Suprapubic skin (tissue), 4 donors: ENCODE data around the gene CYTH1.

ENCODE experiments used
- EP300 ChIP-seq: sonication (generic); formaldehyde crosslinking; IDR thresholded peaks from one replicate; pipeline ENCODE4 v1.6.1; 2017; ENCODE audit warnings: antibody characterized with exemption
- POLR2A ChIP-seq, 2 donors: fragments of 450-650 bp; IDR thresholded peaks; one replicate each; pipeline ENCODE4 v1.6.1; 2017; ENCODE audit warnings: antibody characterized with exemption in 2 of 2, mild to moderate bottlenecking in 2 of 2, moderate library complexity in 2 of 2
- POLR2AphosphoS5 ChIP-seq, 3 donors: sonication (generic); formaldehyde crosslinking; IDR thresholded peaks; one replicate each; pipeline ENCODE4 v1.6.1; 2017; ENCODE audit warnings: antibody characterized with exemption in 3 of 3
- TF ChIP-seq, protein P1 (sequence below), 2 donors: fragments of 200-600 bp in 1 of 2; fragments of 450-650 bp in 1 of 2; sonication (generic) in 1 of 2; IDR thresholded peaks; one replicate each; pipeline ENCODE4 v1.5.1; 2016 to 2019; ENCODE audit warnings: antibody characterized with exemption in 2 of 2, mild to moderate bottlenecking in 1 of 2, moderate library complexity in 1 of 2

DNA sequence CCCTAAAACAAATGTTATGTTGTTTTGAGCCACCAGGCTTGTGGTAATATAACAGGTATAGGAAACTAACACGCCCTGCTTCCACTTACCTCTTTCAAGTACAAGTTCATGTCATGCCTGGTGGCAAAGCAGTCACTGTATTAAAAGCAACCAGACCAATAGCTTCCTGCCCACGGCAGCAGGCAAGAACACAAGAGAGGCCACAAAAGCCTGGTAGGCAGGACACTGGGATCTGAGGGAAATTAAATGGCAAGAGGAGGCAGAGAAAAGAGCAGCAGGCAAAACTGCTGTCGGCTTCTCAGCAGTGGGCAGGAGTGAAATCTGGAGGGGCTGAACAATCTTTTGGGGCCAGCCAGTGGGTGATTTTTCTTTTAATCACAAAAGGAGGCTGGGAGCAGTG, 2.2 kb downstream of the CYTH1 start:
- TF ChIP-seq POLR2AphosphoS5 (IDR thresholded peaks at IDR 0.05) (no peak), POLR2A (IDR thresholded peaks at IDR 0.05) (no peak), EP300 (no peak)
- TF ChIP-seq, protein P1, sequence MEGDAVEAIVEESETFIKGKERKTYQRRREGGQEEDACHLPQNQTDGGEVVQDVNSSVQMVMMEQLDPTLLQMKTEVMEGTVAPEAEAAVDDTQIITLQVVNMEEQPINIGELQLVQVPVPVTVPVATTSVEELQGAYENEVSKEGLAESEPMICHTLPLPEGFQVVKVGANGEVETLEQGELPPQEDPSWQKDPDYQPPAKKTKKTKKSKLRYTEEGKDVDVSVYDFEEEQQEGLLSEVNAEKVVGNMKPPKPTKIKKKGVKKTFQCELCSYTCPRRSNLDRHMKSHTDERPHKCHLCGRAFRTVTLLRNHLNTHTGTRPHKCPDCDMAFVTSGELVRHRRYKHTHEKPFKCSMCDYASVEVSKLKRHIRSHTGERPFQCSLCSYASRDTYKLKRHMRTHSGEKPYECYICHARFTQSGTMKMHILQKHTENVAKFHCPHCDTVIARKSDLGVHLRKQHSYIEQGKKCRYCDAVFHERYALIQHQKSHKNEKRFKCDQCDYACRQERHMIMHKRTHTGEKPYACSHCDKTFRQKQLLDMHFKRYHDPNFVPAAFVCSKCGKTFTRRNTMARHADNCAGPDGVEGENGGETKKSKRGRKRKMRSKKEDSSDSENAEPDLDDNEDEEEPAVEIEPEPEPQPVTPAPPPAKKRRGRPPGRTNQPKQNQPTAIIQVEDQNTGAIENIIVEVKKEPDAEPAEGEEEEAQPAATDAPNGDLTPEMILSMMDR (IDR thresholded peaks at IDR 0.05): no peak
